DOHH2 (cell line): ENCODE measurements around the gene INSC.

Experiments
- H3F3A ChIP-seq: fragments of 200-600 bp; sonication (generic), shearing (Covaris generic); 2 replicates; pipeline ENCODE4 v1.6.0; 2016; ENCODE audit warnings: antibody characterized with exemption, mild to moderate bottlenecking; ENCODE audit not compliant: control insufficient read depth, insufficient read depth
- H3K27ac ChIP-seq: fragments of 200-600 bp; sonication (generic); 2 replicates; pipeline ENCODE4 v1.5.1; 2014; ENCODE audit warnings: low read depth, mild to moderate bottlenecking, low read length, moderate library complexity
- H3K27me3 ChIP-seq: fragments of 200-600 bp; sonication (generic); 2 replicates; pipeline ENCODE4 v1.6.1; 2014; ENCODE audit warnings: mild to moderate bottlenecking, low read length, mixed read lengths; ENCODE audit not compliant: control insufficient read depth
- H3K36me3 ChIP-seq: fragments of 200-600 bp; sonication (generic); 2 replicates; pipeline ENCODE4 v1.6.1; 2014; ENCODE audit warnings: mild to moderate bottlenecking, low read length, moderate library complexity, mixed read lengths; ENCODE audit not compliant: control insufficient read depth
- H3K4me1 ChIP-seq: fragments of 200-600 bp; sonication (generic); 2 replicates; pipeline ENCODE4 v1.6.1; 2014; ENCODE audit warnings: mild to moderate bottlenecking, low read length, mixed read lengths; ENCODE audit not compliant: control insufficient read depth
- H3K4me2 ChIP-seq: fragments of 200-600 bp; sonication (generic); 2 replicates; pipeline ENCODE4 v1.6.0; 2014; ENCODE audit warnings: mild to moderate bottlenecking, low read length, moderate library complexity
- H3K4me3 ChIP-seq: fragments of 200-600 bp; sonication (generic); 2 replicates; pipeline ENCODE4 v1.5.1; 2014; ENCODE audit warnings: mild to moderate bottlenecking, low read length, mixed read lengths
- H3K79me2 ChIP-seq: fragments of 200-600 bp; sonication (generic); 2 replicates; pipeline ENCODE4 v1.6.1; 2014; ENCODE audit warnings: mild to moderate bottlenecking, low read length, mixed read lengths; ENCODE audit not compliant: control insufficient read depth
- H3K9me2 ChIP-seq: fragments of 200-600 bp; sonication (generic); replicated peaks from 2 replicates; pipeline ENCODE4 v1.6.1; 2014; ENCODE audit warnings: mild to moderate bottlenecking, low read length, mixed read lengths; ENCODE audit not compliant: control insufficient read depth
- H3K9me3 ChIP-seq: fragments of 200-600 bp; sonication (generic); 2 replicates; pipeline ENCODE4 v1.6.1; 2014; ENCODE audit warnings: antibody characterized with exemption, low read length, mixed read lengths; ENCODE audit not compliant: control insufficient read depth, insufficient read depth
- H4K20me1 ChIP-seq: fragments of 200-600 bp; sonication (generic); 2 replicates; pipeline ENCODE4 v1.6.0; 2014; ENCODE audit warnings: low read depth, mild to moderate bottlenecking, antibody characterized with exemption, low read length, moderate library complexity; ENCODE audit not compliant: control insufficient read depth, insufficient read depth
- CTCF ChIP-seq: fragments of 200-600 bp; sonication (generic); IDR thresholded peaks from one replicate; pipeline ENCODE4 v1.5.1; 2014; ENCODE audit warnings: antibody characterized with exemption, mild to moderate bottlenecking, low read depth, low read length; ENCODE audit not compliant: poor library complexity, severe bottlenecking
- EZH2phosphoT487 ChIP-seq: fragments of 200-600 bp; sonication (generic); IDR thresholded peaks from 2 replicates; pipeline ENCODE4 v1.6.1; 2017; ENCODE audit warnings: borderline replicate concordance, mild to moderate bottlenecking, antibody characterized with exemption, low read length, moderate library complexity, mixed read lengths

The INSC gene

GRCh38 chr11:15179167-15179566 lies 64.4 kb downstream of the INSC start:
- Histone ChIP-seq H3K9me2 (no peaks in the 10 kb centered on the region), H3F3A (no peaks in the 10 kb centered on the region), H3K27ac (no peak overlapping the region), H3K27me3 (peaks cover 2% of the 10 kb centered on the region; the same call in 1 of the 2 replicates), H3K4me2 (no peak overlapping the region), H4K20me1 (no peaks in the 10 kb centered on the region), H3K36me3 (no peaks in the 10 kb centered on the region), H3K4me3 (no peak overlapping the region), H3K9me3 (no peaks in the 10 kb centered on the region), H3K4me1 (no peaks in the 10 kb centered on the region), H3K79me2 (no peaks in the 10 kb centered on the region)
- no peak for TF ChIP-seq CTCF
- TF ChIP-seq EZH2phosphoT487 = no peak

- TF ChIP-seq EZH2phosphoT487 (no peak), CTCF (no peak)
- H3K27me3 ChIP-seq = no peaks in the 10 kb centered on the region; the same call in 1 of the 2 replicates
- H3K79me2 ChIP-seq = no peaks in the 10 kb centered on the region
- H3K4me3 ChIP-seq = no peak overlapping the region
- H3K9me3 ChIP-seq = no peaks in the 10 kb centered on the region
- no peaks in the 10 kb centered on the region for H3F3A ChIP-seq
- no peaks in the 10 kb centered on the region for H3K9me2 ChIP-seq
- H3K4me2 ChIP-seq = no peak overlapping the region
- no peaks in the 10 kb centered on the region for H4K20me1 ChIP-seq
- no peaks in the 10 kb centered on the region for H3K4me1 ChIP-seq
- no peak overlapping the region for H3K27ac ChIP-seq
- H3K36me3 ChIP-seq = no peaks in the 10 kb centered on the region
Measured at GRCh38 chr11:15180212-15180792, 65.6 kb downstream of the INSC start.

DNA sequence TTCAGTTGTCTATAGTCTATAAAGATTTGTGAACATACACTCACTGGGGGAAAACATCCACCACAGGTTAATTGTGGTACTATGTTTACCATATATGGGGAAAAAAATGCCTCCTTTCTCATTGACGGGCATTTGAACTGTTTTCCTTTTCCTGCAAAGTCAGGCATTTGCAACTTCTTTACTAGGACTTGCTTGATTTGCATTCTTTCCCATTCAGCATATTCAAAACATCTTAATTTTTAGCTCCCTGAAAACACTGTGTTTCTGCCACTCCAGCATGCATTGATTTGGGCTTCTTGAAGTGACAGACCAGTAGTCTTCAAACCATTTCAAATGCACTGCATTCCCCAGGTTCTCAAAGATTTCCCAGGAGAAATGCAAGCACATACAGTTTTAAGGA lies 67.6 kb downstream of the INSC start:
- Histone ChIP-seq H3K4me3 (no peak overlapping the region), H3K36me3 (no peaks in the 10 kb centered on the region), H3F3A (no peaks in the 10 kb centered on the region), H3K9me3 (no peaks in the 10 kb centered on the region), H3K9me2 (no peaks in the 10 kb centered on the region), H3K4me1 (no peaks in the 10 kb centered on the region), H3K4me2 (no peak overlapping the region), H4K20me1 (no peaks in the 10 kb centered on the region), H3K79me2 (no peaks in the 10 kb centered on the region), H3K27me3 (peaks cover 3% of the 10 kb centered on the region; the same call in 1 of the 2 replicates), H3K27ac (no peak overlapping the region)
- TF ChIP-seq EZH2phosphoT487 (no peak), CTCF (no peak)
